CD4-positive, alpha-beta T cell treated with Interleukin-21 for 1 hour (primary cell): ENCODE data around the gene GAA.
"Not testable (repeated sequence)": the region's sequence is repeated elsewhere in the genome, so short reads cannot be mapped to it uniquely, and the experiment has no call there.

Experiments used
- DNase-seq: peaks from one replicate; pipeline ENCODE4 v3.0.0-alpha.2; 2020

Gene GAA

DNA sequence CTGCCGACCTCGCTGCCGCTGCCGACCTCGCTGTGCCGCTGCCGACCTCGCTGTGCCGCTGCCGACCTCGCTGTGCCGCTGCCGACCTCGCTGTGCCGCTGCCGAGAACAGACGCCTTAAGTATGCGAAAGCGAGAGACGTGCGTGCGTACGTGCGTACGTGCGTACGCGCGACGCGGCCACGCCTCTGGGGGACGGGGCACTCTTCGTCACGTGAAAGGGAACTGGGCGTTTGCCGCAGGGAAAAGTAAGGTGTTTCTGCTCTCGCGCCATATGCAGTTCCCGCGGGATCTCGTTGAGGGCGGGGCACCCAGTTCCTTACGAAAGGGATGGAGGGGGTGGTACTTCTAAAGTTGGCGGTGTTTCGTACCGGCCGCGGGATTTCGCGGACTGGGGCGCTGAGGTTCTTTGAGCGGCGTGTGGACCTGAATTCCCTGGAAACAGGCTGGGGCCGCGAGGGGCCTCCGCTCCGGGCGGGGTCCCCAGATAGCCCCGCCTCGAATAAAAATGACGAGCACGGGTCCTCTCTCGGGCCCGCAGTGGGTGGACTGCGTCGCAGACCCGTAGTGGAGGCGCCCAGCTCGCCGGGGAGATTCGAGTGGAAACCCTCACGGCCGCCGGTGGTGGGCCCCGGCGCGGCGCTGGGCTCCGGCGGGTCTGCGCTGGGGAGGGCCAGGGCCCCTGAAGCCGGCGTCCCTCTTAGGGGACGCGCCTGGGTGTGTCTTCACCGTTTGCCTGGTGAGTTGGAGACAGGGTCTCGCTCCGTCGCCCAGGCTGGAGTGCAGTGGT, 45.8 kb downstream of the GAA start, which contains the start of gene EIF4A3:
EIF4A3 (minus strand) TSS at position 94 of the 788 bp plus-strand sequence. CDS start 167 bp downstream, outside the sequence.
- peak; percentile 98 for DNase-seq

DNA sequence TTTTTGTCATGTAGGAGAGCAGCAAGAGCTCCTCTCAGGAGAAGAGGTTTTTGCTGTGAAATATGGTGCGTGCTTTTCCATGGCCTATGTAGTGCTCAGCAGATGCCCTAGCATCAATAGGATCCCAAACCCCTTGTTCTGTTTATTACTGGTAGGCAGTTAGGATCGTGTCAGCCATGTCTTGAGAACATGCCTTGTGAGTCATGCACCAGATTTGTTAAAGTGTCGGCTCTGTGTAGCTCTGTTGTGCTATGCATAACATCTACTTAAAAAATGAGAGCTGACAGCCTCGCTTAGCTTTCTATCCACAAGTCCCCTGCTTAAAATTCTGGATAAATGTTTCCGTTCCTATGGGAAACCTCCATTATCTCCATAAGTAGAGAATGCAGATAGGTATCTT, 50.0 kb downstream of the GAA start:
- DNase-seq: no peak

DNA sequence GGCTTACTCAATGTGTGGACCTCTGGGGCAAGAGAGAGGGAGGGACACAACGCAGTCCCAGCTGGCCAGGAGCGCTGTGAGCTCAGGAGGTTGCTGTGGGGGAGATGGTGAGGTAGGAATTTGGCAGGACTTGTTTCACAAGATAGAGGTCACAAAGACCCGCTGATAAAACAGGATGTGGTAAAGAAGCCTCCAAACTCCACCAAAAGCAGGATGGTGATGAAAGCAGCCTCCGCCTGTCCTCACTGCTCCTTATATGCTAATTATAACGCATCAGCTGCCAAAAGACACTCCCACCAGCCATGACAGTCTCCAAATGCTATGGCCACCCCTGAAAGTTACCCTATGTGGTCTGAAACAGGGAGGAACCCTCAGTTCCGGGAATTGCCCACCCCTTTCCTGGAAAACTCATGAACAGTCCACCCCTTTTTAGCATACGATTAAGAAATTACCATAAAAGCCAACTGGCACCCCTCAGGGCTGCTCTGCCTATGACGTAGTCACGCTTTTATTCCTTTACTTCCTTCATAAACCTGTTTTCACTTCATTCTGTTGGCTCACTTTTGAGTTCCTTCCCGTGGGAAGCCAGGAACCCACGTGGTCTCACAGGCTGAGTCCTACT, 50.8 kb downstream of the GAA start:
- no peak for DNase-seq

DNA sequence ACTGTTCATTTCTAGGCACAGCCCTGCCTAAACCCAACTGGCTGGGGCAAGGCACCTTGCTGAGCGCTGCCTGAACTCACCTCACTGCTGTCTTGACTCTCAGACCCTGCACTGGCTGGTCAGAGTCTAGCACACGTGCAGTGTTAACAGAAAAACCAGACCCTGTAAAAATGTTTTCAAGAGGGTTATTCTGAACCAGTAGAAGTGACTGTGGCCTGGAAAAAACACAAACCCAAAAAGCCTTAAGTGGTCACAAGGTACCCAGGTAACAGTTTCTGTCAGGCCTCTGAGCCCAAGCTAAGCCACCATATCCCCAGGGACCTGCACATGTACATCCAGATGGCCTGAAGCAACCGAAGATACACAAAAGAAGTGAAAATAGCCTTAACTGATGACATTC, 51.6 kb downstream of the GAA start:
- DNase-seq: no peak

DNA sequence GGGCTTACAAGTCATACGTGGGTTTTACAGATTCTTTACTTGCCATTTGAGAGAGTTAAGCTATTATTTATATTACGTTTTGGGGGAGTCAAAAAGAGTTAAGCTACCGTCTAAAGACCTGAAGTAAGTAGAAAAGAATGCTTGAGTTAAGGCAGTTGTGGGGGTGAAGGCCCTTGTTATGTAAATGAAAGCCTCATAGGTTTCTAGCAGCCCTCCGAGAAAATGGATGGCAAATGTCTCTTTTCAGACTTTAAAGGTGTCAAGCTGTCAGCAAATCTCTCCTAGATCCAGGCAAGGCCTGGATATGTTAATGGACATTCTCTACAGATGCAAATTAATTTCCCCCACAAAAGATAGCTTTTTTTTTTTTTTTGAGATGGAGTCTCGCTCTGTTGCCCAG, 52.8 kb downstream of the GAA start:
- no peak for DNase-seq

DNA sequence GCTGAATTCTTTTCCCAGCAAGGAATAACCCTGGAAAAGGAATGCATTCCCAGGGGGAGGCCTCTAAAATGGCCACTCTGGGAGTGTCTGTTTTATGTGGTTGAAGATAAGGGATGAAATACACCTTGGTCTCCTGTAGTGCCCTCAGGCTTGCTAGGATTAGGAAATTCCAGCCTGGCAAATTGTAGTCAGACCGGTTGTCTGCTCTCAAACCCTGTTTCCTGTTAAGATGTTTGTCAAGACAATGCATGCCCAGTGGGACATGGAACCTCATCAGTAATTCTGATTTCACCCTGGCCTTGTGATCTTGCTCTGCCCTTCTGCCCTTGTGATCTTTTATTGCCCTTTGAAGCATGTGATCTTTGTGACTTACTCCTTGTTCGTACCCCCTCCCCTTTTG, 54.2 kb downstream of the GAA start:
- DNase-seq: not testable (repeated sequence)

DNA sequence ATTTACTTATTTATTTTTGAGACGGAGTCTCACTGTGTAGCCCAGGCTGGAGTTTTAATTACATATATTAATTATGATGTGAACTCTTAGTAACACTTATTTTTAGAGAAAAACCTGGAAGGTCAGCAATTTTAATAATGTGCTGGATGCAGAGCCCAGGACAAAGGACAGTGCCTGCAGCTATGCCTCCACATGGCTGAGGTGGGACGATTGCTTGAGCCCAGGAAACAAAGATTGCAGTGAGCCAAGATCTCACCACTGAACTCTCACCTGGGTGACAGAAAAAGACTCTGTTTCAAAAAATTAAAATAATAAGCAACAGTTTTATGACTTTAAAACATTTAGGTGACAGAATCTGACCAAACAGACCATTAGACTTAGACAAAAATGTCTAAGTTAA, 57.5 kb downstream of the GAA start:
- DNase-seq: no peak

DNA sequence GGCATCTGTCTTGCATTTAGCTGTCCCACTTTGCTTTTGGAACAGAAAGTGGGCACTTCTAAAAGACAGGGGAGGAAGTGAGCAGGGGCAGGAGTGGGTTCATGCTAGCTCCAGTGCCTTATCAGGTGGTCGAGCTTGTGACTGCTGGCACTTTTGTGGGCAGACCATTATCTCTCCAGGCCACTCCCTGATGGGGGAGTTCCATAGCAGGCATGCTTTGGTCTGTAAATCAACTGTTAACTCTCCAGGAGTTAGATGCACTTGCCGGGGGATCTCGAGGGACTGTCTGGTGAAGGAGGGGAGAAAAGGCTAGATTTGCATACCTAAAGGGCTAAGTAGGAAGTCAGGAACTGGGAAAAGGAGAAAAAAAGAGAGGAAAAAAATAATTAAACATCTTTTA, 59.2 kb downstream of the GAA start:
- no peak for DNase-seq

DNA sequence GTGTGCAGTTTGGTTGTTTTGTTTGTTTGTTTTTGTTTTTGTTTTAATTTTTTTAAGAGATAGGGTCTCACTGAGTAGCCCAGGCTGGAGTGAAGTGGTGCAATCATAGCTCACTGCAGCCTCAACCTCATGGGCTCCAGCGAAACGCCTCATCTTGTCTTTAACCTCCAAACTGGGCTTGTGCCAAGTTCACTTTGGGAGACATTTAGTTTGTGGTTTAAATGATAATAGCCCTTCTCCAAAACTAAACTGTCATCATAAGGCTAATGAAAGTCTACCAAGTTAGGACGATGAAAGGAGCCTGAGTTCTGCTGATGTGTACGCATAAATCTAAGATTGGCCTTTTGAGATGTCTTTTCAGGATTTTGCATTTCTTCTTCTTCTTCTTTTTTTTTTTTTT, 62.0 kb downstream of the GAA start:
- no peak for DNase-seq

DNA sequence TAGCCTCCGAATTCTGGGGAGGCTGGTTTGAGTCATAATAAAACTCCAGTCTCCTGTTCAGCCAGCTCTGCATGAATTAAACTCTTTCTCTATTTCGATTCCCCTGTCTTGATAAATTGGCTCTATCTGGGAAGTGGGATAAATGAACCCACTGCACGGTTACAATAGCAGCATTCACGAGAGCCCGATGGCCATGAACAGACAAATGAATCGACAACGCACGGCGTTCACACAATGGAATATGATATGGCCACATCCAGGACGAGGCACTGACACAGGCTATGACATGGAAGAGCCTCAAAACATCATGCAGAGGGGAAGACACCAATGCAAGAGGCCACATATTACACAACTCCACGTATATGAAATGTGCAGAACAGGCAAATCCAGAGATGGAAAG, 62.8 kb downstream of the GAA start:
- no peak for DNase-seq

DNA sequence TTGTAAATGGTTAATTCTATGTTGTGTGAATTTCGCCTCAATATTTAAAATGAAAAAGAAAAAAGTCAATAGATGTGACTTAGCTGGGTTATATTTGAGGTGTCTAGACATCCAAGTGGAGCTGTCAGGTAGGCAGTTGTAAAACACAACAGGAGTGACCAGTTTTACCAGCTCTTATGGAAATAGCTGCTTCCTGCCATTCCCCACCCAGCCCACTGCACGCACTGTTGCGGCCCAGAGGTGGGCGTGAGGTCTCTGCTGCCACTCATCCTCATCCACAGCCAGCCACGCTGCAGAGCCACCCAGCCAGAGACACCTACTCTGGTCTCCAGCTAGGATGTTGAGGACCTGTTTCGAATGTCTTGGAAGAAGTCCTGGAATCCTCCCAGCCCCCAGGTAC, 65.1 kb downstream of the GAA start:
- DNase-seq: no peak

DNA sequence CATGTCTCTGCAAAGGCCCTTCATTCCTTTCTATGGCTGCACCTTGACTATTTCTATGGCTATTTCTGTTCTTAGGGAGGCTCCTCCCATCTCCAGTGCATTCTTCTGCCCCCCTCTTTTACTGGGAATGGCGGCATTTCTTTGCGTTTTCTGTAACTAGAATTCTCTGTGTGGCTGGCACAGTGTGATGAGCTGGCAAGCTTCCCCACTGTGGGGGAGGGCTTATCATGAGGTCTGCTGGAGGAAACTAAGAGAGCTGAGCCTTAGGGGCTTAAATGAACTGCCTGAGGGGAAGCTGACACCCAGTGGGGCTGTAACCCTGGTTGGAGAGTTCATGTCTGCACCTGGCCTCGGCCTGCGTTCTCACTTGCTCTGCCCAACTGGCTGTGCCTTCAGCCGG, 67.0 kb downstream of the GAA start:
- DNase-seq: no peak

DNA sequence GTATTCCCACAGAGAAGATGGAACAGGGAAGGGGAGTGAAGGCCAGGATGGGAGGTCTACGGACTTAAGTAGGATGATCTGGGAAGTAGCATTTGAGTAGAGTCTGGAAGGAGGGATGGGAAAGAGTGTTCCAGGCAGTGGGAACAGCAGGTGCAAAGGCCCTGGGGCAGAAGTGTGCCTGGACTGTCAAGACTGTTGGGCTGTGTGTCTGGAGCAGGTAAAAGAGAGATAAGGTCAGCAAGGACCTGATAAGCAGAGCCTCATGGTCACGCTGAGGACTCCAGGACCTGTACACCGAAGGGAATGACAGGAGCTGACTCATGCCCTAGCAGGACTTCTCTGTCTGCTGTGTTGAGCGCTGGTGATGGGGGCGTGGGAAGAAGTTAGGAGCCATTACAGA, 67.7 kb downstream of the GAA start:
- DNase-seq: no peak
